ENCODE data around the gene RPS6KA5. TPM values are rescaled to one million over a fixed set of nuclear protein-coding genes. Genes with fewer than 3 reads are reported as not detected.

Gene RPS6KA5
- total and polyA plus RNA-seq, 9 of the 15 experiments (the other 6 are each of a cell fraction or from before 2014, with no cell fraction given) = 0.88 to 7.7 (median 4.7) TPM

DNA sequence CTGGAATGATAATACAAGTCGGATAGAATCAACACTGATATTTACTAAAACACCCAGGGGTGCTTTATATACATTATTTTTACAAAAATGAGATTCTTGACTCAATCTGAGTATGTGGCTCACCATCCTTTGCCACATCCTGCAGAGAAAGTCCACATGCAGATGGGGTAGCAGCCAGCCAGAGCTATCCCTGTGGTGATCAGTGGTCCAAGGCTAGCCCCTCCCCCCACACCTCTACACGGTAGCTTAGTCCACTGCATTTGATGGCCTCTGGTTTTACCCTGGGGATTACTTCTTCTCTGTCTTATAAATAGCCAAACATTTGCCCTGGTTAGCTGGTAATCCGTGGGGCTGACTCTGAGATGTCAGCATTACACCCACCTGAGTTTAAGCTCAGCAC, 216.1 kb downstream of the RPS6KA5 start:
- Histone ChIP-seq H3K36me3 (ENCODE audit: control insufficient read depth, insufficient read depth, low read length) (no peaks in the 10 kb centered on the region), H4K20me1 (replicated peaks; ENCODE audit: control insufficient read depth, insufficient read depth, low read length) (no peaks in the 10 kb centered on the region), H2AFZ (ENCODE audit: low read depth, low read length) (no peak overlapping the region), H3K79me2 (ENCODE audit: control insufficient read depth, insufficient read depth, low read length) (no peaks in the 10 kb centered on the region), H3K9me3 (replicated peaks; ENCODE audit: control insufficient read depth, insufficient read depth, low read depth, low read length) (no peaks in the 10 kb centered on the region), H3K4me2 (ENCODE audit: insufficient read depth, low read length) (no peak overlapping the region), H3K4me3 (no peak overlapping the region), H3K27me3 (ENCODE audit: control insufficient read depth in 2 of 2, insufficient read depth in 2 of 2, low read length in 2 of 2) (no peaks in the 10 kb centered on the region), H3K9me1 (ENCODE audit: control insufficient read depth, insufficient read depth, low read length) (no peaks in the 10 kb centered on the region), H3K4me1 (replicated peaks in 1 of 2; ENCODE audit: control insufficient read depth in 2 of 2, insufficient read depth in 2 of 2, low read length in 2 of 2) (peaks cover 0 to 3% of the 10 kb centered on the region in 2 experiments; a peak in 2 of 5 replicates), H3K27ac (ENCODE audit: extremely low read depth, low read depth, low read length) (no peak overlapping the region), H3K9ac (ENCODE audit: insufficient read depth in 1 of 2, low read depth in 2 of 2, low read length in 2 of 2) (no peak overlapping the region)
- in situ Hi-C loops (cut with MboI) (no loop called here), intact Hi-C loops (cut with micrococcal nuclease) (no loop called here)
- BruUV-seq (replicated peaks) = no TSS peak
- DNase-seq (ENCODE audit: extremely low read depth in 1 of 4, low spot score in 3 of 4) (no peak), ATAC-seq (no peak), FAIRE-seq (no peak)
- WGBS (ENCODE audit: insufficient coverage, low coverage, missing lambda C conversion rate) = 8% methylated on average over 3 of the region's 3 CpGs
- CTCF ChIA-PET (ENCODE audit: low intra/inter-chr PET ratio) = no interaction called here
- TF ChIP-seq NCOA4 (IDR thresholded peaks at IDR 0.05; ENCODE audit: partially characterized antibody) (no peak), PRDM10 (IDR thresholded peaks at IDR 0.05; ENCODE audit: partially characterized antibody) (peak; percentile 33)
- POLR2A ChIA-PET = no interaction called here
